KOPT-K1 (cell line): Measurements from ENCODE around the gene SPRR2D.
"Not testable (repeated sequence)": the region's sequence is repeated elsewhere in the genome, so short reads cannot be mapped to it uniquely, and the experiment has no call there.

ENCODE experiments used
- H3K27ac ChIP-seq: fragments of 200-600 bp; sonication (generic); 2 replicates; pipeline ENCODE4 v1.5.1; 2016; ENCODE audit warnings: antibody characterized with exemption, mild to moderate bottlenecking, low read depth, low read length; ENCODE audit not compliant: poor library complexity, severe bottlenecking
- H3K36me3 ChIP-seq: fragments of 200-600 bp; sonication (generic); 2 replicates; pipeline ENCODE4 v1.5.1; 2017; ENCODE audit warnings: antibody characterized with exemption, mild to moderate bottlenecking, low read length, moderate library complexity; ENCODE audit not compliant: insufficient read depth
- H3K9me3 ChIP-seq: fragments of 200-600 bp; sonication (generic); 2 replicates; pipeline ENCODE4 v1.5.1; 2017; ENCODE audit warnings: antibody characterized with exemption, low read length, mild to moderate bottlenecking; ENCODE audit not compliant: insufficient read depth, poor library complexity, severe bottlenecking

The SPRR2D gene

DNA sequence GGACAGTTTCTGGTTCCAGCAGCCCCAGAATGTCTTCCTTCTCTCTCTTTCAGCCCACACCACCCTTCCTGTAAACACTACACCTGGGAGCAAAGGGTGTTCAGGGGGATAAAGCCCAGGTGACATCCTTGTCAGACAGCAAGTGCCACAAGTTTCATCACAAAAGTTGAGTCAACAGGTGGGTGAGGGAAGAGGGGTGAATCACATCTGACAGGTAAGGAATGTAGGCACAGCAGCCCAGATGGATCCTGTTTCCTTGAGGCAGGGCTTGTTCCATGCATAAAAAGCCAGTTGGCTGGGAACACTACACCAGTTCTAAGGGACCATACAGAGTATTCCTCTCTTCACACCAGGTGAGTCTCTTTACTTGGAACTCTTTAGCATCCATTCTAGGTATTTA lies 10.0 kb downstream of the SPRR2D start, which contains the start of gene SPRR1B:
Gene SPRR1B, plus strand, starts transcription at position 309 of the 400 bp plus-strand sequence. CDS start 1,143 bp downstream, outside the sequence.
- Histone ChIP-seq H3K36me3 (no peaks in the 10 kb centered on the region), H3K27ac (no peak within 1 kb of the TSS), H3K9me3 (no peaks in the 10 kb centered on the region)

DNA sequence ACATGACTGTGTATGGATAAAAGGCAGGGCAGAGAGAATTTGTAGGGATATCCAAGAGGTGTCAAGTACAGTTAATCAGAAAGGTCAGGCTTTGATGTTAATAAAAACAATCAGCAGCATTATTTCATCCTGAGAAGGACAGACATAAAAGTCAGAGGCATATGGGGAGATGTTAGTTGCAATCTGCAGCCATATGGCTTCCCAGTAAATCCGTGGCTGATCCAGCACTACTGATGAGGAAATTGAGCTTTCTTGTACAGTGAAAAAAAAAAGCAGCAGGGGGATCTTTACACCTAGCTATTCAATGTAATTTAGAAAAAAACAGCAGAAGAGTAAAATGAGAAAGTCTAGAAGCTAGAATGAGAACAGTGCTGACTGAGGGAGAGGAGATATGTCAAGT lies 12.2 kb downstream of the SPRR2D start:
- H3K36me3 ChIP-seq, result no peaks in the 10 kb centered on the region
- H3K27ac ChIP-seq, result no peak overlapping the region
- H3K9me3 ChIP-seq, result no peaks in the 10 kb centered on the region

DNA sequence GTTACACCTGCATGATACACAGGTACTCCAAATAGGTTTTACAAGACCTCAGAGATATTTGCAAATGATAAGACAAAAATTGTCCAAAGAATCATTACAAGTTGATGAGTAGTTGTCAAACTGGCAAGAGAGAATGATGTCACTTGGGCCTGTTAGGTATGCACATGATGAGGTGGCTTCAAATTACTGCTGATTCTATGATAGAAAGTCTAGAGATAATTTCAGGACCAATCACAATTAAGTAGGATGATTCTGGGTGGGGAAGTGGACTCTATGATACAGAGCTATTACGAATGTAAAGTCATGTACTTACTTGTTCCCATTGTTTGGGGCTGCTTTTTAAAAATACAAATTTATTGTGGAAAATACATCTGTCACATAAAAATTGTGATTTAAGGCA lies 15.1 kb downstream of the SPRR2D start:
- Histone ChIP-seq H3K9me3 (no peaks in the 10 kb centered on the region), H3K36me3 (no peaks in the 10 kb centered on the region), H3K27ac (no peak overlapping the region)

DNA sequence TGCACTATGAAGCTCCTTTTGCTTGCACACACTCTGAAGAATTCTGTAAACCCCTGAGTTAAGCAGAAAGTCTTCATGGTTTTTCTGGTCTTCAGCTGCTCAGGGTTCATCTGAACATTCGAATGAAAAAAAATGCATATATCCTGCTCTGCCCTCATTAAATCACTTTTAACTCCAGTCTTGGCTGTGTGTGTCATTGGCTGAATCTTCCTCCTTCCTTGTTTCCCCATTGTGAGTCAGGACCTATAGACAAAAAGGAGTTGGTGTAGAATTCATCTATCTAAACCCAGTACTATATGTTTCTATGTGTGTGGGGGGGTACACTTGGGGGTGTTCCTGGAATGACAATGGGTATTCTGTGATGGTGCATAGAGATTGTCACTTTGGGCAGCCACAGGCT lies 16.5 kb downstream of the SPRR2D start:
- H3K9me3 ChIP-seq, result no peaks in the 10 kb centered on the region
- H3K36me3 ChIP-seq, result no peaks in the 10 kb centered on the region
- H3K27ac ChIP-seq, result no peak overlapping the region

DNA sequence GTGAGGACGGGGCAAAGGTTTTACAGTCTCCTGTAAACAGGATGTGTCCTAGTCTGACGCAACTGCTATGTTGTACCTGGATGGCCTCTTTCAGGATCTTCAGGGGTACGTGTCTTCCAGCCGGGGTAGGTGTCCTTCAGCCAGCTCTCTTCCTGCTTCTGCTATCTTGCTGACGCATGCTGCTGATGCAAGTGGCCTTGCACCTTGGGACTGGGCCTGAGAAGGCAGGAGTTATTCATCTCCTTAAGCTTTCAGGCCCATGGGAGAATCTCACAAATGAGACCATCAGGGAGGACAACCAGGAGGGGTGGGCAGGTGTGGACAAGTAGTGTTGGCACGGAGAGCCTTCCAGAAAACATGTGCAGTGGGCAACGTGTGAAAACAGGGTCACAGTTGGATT lies 17.8 kb downstream of the SPRR2D start:
- Histone ChIP-seq H3K27ac (no peak overlapping the region), H3K9me3 (no peaks in the 10 kb centered on the region), H3K36me3 (no peaks in the 10 kb centered on the region)

DNA sequence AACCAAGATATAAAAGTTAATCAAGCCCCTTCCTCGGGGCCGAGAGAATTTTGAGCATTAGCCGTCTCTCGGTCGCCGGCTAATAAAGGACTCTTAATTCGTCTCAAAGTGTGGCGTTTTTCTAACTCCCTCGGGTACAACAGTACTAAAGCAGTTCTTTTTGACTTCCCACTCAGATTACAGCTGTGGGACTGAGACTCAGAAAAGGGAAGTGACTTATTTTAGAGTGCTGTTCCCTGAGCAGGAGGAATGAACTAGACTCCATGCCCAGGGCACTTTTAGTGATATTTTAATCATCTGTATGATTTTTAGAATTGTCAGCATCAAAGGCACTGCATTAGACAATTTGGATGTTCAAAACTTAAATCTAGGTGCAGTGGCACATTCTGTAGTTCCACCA lies 18.6 kb downstream of the SPRR2D start:
- not testable (repeated sequence) for H3K9me3 ChIP-seq, H3K27ac ChIP-seq, H3K36me3 ChIP-seq

DNA sequence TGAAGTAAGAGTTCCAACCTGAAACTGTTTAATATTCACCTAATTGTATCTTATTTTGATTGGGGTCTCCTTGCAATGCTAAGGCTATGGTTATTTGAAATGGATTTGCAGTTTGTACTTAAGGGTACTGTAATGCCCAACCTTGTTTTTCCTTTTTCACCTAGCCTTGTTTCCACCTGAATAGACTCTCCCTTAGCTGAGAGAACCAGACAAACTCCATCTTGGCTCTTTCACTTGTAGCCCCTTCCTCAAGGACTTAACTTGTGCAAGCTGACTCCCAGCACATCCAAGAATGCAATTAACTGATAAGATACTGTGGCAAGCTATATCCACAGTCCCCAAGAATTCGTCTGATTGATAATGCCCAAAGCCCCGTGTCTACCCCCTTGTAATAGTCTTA lies 19.1 kb downstream of the SPRR2D start:
- not testable (repeated sequence) for H3K9me3 ChIP-seq, H3K27ac ChIP-seq, H3K36me3 ChIP-seq

DNA sequence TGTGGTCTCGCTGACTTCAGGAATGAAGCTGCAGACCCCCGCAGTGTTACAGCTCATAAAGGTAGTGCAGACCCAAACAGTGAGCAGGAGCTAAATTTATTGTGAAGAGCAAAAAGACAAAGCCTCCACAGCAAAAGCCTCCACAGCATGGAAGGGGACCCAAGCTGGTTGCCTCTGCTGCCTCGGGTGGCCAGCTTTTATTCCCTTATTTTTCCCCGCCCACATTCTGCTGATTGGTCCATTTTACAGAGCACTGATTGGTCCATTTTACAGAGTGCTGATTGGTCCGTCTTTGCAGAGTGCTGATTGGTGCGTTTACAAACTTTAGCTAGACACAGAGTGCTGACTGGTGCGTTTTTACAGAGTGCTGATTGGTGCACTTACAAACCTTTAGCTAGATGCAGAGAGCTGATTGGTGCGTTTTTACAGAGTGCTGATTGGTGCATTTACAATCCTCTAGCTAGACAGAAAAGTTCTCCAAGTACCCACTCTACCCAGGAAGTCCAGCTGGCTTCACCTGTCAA lies 29.6 kb downstream of the SPRR2D start:
- H3K27ac ChIP-seq, H3K9me3 ChIP-seq, H3K36me3 ChIP-seq: not testable (repeated sequence)

DNA sequence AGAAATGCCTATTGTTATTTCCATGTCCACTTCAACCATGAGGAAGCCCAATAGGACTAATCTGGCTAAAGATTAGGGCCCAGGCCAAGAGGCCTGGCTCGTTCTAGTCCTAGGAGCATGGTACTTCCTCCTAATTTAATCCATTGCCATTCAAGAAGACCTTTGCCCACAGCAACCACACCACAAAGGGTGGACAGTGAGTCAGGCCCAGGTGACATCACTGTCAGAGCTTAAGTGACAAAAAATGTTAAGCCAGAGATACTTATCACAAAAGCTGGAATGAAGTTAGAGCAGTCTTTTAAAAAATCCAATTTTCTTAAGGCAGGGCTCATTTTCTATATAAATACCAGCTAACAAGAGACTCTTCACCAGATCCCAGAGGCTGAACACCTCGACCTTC lies 39.5 kb downstream of the SPRR2D start, which contains the start of gene SPRR3:
Gene SPRR3, plus strand, starts transcription at position 368 of the 400 bp plus-strand sequence. CDS start 1,272 bp downstream, outside the sequence.
- no peak within 1 kb of the TSS for H3K27ac ChIP-seq
- no peaks in the 10 kb centered on the region for H3K36me3 ChIP-seq
- no peaks in the 10 kb centered on the region for H3K9me3 ChIP-seq

DNA sequence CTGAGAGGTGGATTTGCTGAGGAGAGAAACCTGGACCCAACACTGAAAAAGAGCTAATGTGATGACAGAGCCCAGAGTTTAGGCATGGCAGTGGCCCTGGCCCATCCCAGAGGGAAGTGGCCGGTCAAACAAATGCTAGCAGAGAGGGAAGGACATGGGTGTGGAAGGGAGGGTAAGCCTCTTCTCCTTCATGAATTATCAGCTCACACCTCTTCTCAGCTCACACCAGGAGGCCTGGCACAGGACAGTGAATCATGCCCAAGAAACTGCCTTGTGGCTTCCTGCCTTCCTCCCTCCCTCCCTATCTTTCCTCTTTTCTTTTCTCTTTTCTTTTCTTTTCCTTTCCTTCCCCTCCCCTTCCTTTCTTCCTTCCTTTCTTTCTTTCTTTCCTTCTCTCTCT lies 40.6 kb downstream of the SPRR2D start:
- H3K36me3 ChIP-seq, result no peaks in the 10 kb centered on the region
- H3K27ac ChIP-seq, result no peak overlapping the region
- H3K9me3 ChIP-seq, result no peaks in the 10 kb centered on the region

DNA sequence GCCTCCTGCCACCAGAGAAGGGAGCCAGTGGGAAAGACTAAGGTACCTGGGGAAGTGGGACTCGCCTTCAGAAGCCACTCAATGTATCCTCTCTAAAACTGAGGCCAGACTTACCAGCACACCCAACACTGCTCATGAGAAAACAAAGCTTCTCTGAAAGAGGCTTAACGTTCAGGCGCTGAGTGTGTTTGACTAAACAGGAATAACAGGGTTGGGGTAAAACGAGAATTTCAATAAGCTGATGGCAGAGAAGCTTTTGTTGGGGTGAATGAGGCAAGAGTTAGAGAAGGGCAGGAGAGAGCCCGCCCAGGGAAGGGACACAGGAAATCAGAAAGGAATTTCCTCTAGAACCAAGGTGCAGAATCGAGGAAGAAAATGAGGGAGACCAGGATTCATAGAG lies 41.1 kb downstream of the SPRR2D start:
- Histone ChIP-seq H3K36me3 (no peaks in the 10 kb centered on the region), H3K27ac (no peak overlapping the region)

DNA sequence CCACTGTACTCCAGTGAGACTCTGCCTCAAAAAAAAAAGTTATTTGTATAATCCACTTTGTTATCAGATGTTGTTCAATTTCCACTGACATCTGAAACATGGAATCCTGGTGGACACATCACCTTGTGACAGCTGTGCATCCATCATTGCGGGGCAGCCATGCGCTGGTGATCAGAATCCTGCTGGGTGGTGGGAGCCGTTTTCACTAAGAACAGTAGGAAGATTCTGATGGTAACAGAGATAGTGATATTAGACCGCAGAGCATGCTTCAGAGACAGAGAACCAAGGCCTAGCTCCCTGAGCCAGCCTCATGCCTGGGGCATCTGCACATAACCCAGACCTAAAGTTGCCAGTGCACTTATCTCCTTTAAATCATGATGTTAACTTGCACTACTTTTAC lies 42.4 kb downstream of the SPRR2D start:
- Histone ChIP-seq H3K36me3 (no peaks in the 10 kb centered on the region), H3K9me3 (no peaks in the 10 kb centered on the region), H3K27ac (no peak overlapping the region)

More for the DNA sequence above, 41.1 kb downstream of the SPRR2D start:
- H3K9me3 ChIP-seq, result no peaks in the 10 kb centered on the region

DNA sequence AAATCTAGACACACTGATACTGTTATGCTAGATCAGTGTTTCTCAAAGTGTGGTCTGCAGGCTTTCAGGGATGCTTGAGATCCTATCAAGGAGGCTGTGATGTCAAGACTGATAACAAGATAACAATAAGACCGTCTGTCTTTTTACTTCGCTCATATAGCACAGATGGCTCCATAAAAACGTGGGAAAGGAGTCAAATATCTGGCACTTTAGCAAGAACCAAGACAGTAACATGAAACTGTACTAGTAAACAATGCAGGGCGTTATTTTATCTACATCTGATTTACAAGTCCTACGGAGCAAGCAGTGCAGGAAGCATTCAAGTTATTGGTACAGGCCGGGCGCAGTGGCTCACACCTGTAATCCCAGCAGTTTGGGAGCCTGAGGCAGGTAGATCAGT lies 43.0 kb downstream of the SPRR2D start:
- Histone ChIP-seq H3K36me3 (no peaks in the 10 kb centered on the region), H3K9me3 (no peaks in the 10 kb centered on the region), H3K27ac (no peak overlapping the region)

DNA sequence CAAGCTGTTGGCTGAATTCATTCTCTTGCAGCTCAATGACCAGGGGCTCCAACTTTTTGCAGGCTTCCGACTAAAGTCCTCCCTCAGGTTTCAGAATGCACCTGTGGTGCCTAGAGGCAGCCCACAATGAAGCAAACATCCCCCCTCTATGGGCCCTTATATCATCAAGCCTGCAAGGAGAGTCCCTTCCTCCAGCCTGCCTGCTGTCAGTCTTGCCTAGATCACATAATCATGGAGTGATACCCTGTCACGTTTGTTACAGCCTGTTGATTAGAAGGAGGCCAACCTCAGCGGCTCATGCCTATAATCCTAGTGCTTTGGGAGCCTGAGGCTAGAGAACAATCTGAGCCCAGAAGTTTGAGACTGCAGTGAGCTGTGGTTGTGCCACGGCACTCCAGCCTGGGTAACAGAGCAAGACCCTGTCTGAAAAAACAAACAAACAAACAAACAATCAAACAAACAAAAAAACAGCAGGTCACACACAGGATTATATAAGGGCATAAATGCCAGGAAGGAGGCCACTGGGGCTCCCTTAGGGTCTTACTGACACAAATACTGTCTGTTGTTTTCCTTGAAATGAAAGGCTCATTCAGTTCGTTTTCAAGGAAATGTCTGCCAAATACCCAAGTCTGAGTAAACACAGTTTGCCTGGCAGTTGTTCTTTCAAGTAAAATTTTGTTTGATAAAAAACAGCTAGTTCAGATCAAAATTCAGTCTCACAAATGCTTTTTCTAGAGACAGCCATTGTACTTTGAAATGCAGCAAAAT lies 44.1 kb downstream of the SPRR2D start:
- Histone ChIP-seq H3K36me3 (no peaks in the 10 kb centered on the region), H3K9me3 (no peaks in the 10 kb centered on the region), H3K27ac (no peak overlapping the region)

DNA sequence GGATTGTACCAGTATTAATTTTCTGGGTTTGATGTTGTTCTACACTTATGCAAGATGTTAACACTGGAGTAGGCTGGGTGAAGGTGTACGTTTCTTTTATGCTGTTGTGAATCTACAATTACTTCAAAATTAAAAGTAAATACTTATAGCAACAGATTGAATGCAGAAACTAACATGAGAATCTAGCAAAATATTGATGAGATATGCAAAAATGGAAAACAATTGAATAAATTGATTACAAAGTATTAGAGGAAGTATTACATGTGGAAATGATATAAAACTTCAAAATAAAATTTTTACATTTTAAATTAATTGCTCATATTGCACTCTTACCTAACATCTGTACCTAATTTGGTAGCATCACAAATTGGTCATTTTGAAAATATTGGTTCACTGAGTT lies 45.1 kb downstream of the SPRR2D start:
- Histone ChIP-seq H3K27ac (no peak overlapping the region), H3K36me3 (no peaks in the 10 kb centered on the region), H3K9me3 (no peaks in the 10 kb centered on the region)

DNA sequence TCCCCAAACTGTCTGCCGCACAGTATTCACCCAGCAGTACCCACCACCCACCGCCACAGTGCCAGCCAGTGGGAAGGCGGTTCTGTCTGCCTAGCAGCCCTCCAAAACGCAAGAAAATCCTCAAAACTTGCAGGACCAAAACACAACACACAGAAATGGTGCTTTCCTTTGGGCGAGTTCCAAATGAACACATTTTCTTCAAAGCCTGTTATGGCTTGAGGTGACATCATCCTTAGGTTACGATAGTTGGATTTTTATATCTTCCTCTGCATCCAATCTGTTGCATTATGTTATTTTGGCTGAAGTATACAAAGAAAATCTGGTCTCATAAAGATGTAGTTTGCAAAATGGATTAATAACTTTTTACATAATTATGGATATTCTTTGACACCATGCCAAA lies 47.7 kb downstream of the SPRR2D start:
- no peaks in the 10 kb centered on the region for H3K36me3 ChIP-seq
- H3K9me3 ChIP-seq, result no peaks in the 10 kb centered on the region
- no peak overlapping the region for H3K27ac ChIP-seq
